ENCODE results near the gene PMEPA1. TPM values are rescaled to one million over a fixed set of nuclear protein-coding genes. Genes with fewer than 3 reads are reported as not detected.

Gene PMEPA1
- total and polyA plus RNA-seq, 2 experiments from 2014 or later = 8.8 to 10.9 TPM

GRCh38 chr20:57690525-57690924 lies 19.3 kb downstream of the PMEPA1 start:
- no peak for DNase-seq (ENCODE audit: low read depth in 1 of 2, low spot score in 1 of 2)
- no peaks in the 10 kb centered on the region for H3K36me3 ChIP-seq
- peaks cover 10% of the 10 kb centered on the region for H3K4me1 ChIP-seq (ENCODE audit: low read depth)
- no peak overlapping the region for H3K27ac ChIP-seq
- TF ChIP-seq CTCF (IDR thresholded peaks at IDR 0.05; ENCODE audit: low read depth, low read length) = no peak
- no peak overlapping the region for H3K4me3 ChIP-seq
- no peaks in the 10 kb centered on the region for H3K27me3 ChIP-seq
- H3K9me3 ChIP-seq (ENCODE audit: low read depth) = no peaks in the 10 kb centered on the region

GRCh38 chr20:57689745-57690481 lies 19.9 kb downstream of the PMEPA1 start:
- Histone ChIP-seq H3K27ac (no peak overlapping the region), H3K27me3 (no peaks in the 10 kb centered on the region), H3K36me3 (no peaks in the 10 kb centered on the region), H3K9me3 (ENCODE audit: low read depth) (no peaks in the 10 kb centered on the region), H3K4me1 (ENCODE audit: low read depth) (peaks cover 17% of the 10 kb centered on the region), H3K4me3 (no peak overlapping the region)
- no peak for TF ChIP-seq CTCF (IDR thresholded peaks at IDR 0.05; ENCODE audit: low read depth, low read length)
- DNase-seq (ENCODE audit: low read depth in 1 of 2, low spot score in 1 of 2) = no peak

GRCh38 chr20:57688864-57689263 lies 21.0 kb downstream of the PMEPA1 start:
- Histone ChIP-seq H3K4me3 (no peak overlapping the region), H3K36me3 (no peaks in the 10 kb centered on the region), H3K4me1 (ENCODE audit: low read depth) (peaks cover 27% of the 10 kb centered on the region), H3K27me3 (no peaks in the 10 kb centered on the region), H3K9me3 (ENCODE audit: low read depth) (no peaks in the 10 kb centered on the region), H3K27ac (no peak overlapping the region)
- DNase-seq (ENCODE audit: low read depth in 1 of 2, low spot score in 1 of 2) = no peak
- TF ChIP-seq CTCF (IDR thresholded peaks at IDR 0.05; ENCODE audit: low read depth, low read length) = no peak

- Histone ChIP-seq H3K4me1 (ENCODE audit: low read depth) (peaks cover 29% of the 10 kb centered on the region), H3K27ac (no peak overlapping the region), H3K36me3 (no peaks in the 10 kb centered on the region), H3K9me3 (ENCODE audit: low read depth) (no peaks in the 10 kb centered on the region), H3K27me3 (no peaks in the 10 kb centered on the region), H3K4me3 (no peak overlapping the region)
- no peak for TF ChIP-seq CTCF (IDR thresholded peaks at IDR 0.05; ENCODE audit: low read depth, low read length)
- no peak for DNase-seq (ENCODE audit: low read depth in 1 of 2, low spot score in 1 of 2)
Measured at GRCh38 chr20:57688295-57688694, 21.5 kb downstream of the PMEPA1 start.

GRCh38 chr20:57686931-57687652 lies 22.7 kb downstream of the PMEPA1 start:
- H3K9me3 ChIP-seq (ENCODE audit: low read depth) = no peaks in the 10 kb centered on the region
- DNase-seq (ENCODE audit: low read depth in 1 of 2, low spot score in 1 of 2) = no peak
- H3K4me3 ChIP-seq = no peak overlapping the region
- H3K4me1 ChIP-seq (ENCODE audit: low read depth) = peaks cover 39% of the 10 kb centered on the region
- no peak overlapping the region for H3K27ac ChIP-seq
- no peaks in the 10 kb centered on the region for H3K36me3 ChIP-seq
- no peaks in the 10 kb centered on the region for H3K27me3 ChIP-seq
- TF ChIP-seq CTCF (IDR thresholded peaks at IDR 0.05; ENCODE audit: low read depth, low read length) = no peak
